ENCODE data around the gene SNX33. TPM values are rescaled to one million over a fixed set of nuclear protein-coding genes. Genes with fewer than 3 reads are reported as not detected.
"Not testable (repeated sequence)": the region's sequence is repeated elsewhere in the genome, so short reads cannot be mapped to it uniquely, and the experiment has no call there.

Gene SNX33
- polyA plus RNA-seq, 6 donors from 2014 or later = 0.13 TPM; not detected in 5

GRCh38 chr15:75697523-75697922 lies 49.8 kb downstream of the SNX33 start:
- H3K4me1 Mint-ChIP-seq = peaks cover 68 to 95% (median 95%) of the 10 kb centered on the region in 3 donors
- H3K27me3 Mint-ChIP-seq = peaks cover 0 to 3% (median 0%) of the 10 kb centered on the region in 3 donors
- H3K9me3 Mint-ChIP-seq = peaks cover 0 to 2% (median 0%) of the 10 kb centered on the region in 7 donors
- H3K36me3 Mint-ChIP-seq = no peaks in the 10 kb centered on the region
- peak overlapping the region; percentile 51 to 87 (median 74) for H3K27ac Mint-ChIP-seq
- H3K4me3 Mint-ChIP-seq = peak overlapping the region in 4 of 8 donors; percentile 12 to 50 (median 42)
- ATAC-seq (ENCODE audit: low read depth in 2 of 2) = no peak
- no peak for DNase-seq

- H3K4me1 Mint-ChIP-seq = peaks cover 65 to 90% (median 90%) of the 10 kb centered on the region in 3 donors
- ATAC-seq (ENCODE audit: low read depth in 2 of 2) = not testable (repeated sequence)
Measured at GRCh38 chr15:75697974-75698747, 50.4 kb downstream of the SNX33 start.

GRCh38 chr15:75699517-75699916 lies 51.8 kb downstream of the SNX33 start:
- not testable (repeated sequence) for H3K9me3 Mint-ChIP-seq; H3K36me3 Mint-ChIP-seq; DNase-seq; ATAC-seq (ENCODE audit: low read depth in 2 of 2); H3K27me3 Mint-ChIP-seq
- Mint-ChIP-seq H3K27ac (peak overlapping the region; percentile 57 to 94 (median 76)), H3K4me3 (peak overlapping the region in 6 of 8 donors; percentile 47 to 83 (median 68)), H3K4me1 (peaks cover 61 to 76% (median 76%) of the 10 kb centered on the region in 3 donors)

More at GRCh38 chr15:75697974-75698747, 50.4 kb downstream of the SNX33 start:
- H3K27me3 Mint-ChIP-seq, H3K9me3 Mint-ChIP-seq, DNase-seq, H3K36me3 Mint-ChIP-seq: not testable (repeated sequence)
- peak overlapping the region in 4 of 8 donors; percentile 12 to 50 (median 42) for H3K4me3 Mint-ChIP-seq
- H3K27ac Mint-ChIP-seq = peak overlapping the region in 5 of 6 donors; percentile 69 to 87 (median 80)

GRCh38 chr15:75699961-75700874 lies 52.5 kb downstream of the SNX33 start:
- Mint-ChIP-seq H3K4me3 (peak overlapping the region; percentile 4 to 83 (median 68)), H3K27ac (peak overlapping the region in 5 of 6 donors; percentile 60 to 94 (median 81)), H3K4me1 (peaks cover 54 to 69% (median 69%) of the 10 kb centered on the region in 3 donors)
- DNase-seq (peak; percentile 64), ATAC-seq (ENCODE audit: low read depth in 2 of 2) (peak; percentile 69 to 70)
- not testable (repeated sequence) for H3K9me3 Mint-ChIP-seq, H3K27me3 Mint-ChIP-seq, H3K36me3 Mint-ChIP-seq

- Mint-ChIP-seq H3K27ac (peak overlapping the region in 5 of 6 donors; percentile 15 to 82 (median 62)), H3K4me3 (peak overlapping the region in 7 of 8 donors; percentile 12 to 72 (median 64)), H3K4me1 (peaks cover 47 to 58% (median 58%) of the 10 kb centered on the region in 3 donors)
- H3K27me3 Mint-ChIP-seq; ATAC-seq (ENCODE audit: low read depth in 2 of 2); DNase-seq; H3K36me3 Mint-ChIP-seq; H3K9me3 Mint-ChIP-seq: not testable (repeated sequence)
Measured at GRCh38 chr15:75701071-75702003, 53.6 kb downstream of the SNX33 start.

GRCh38 chr15:75702436-75702835 lies 54.7 kb downstream of the SNX33 start:
- Mint-ChIP-seq H3K4me3 (peak overlapping the region in 5 of 8 donors; percentile 26 to 75 (median 67)), H3K36me3 (no peaks in the 10 kb centered on the region), H3K27me3 (peaks cover 0 to 3% (median 0%) of the 10 kb centered on the region in 3 donors), H3K9me3 (peaks cover 0 to 2% (median 0%) of the 10 kb centered on the region in 7 donors), H3K27ac (peak overlapping the region in 5 of 6 donors; percentile 10 to 86 (median 73)), H3K4me1 (peaks cover 41 to 50% (median 49%) of the 10 kb centered on the region in 3 donors)
- DNase-seq = no peak
- no peak for ATAC-seq (ENCODE audit: low read depth in 2 of 2)

- not testable (repeated sequence) for H3K27ac Mint-ChIP-seq; H3K36me3 Mint-ChIP-seq; ATAC-seq (ENCODE audit: low read depth in 2 of 2); H3K27me3 Mint-ChIP-seq; H3K4me3 Mint-ChIP-seq; DNase-seq; H3K9me3 Mint-ChIP-seq
- H3K4me1 Mint-ChIP-seq = peaks cover 36 to 40% (median 38%) of the 10 kb centered on the region in 3 donors
Measured at GRCh38 chr15:75703440-75704262, 55.9 kb downstream of the SNX33 start.

- no peak overlapping the region for H3K4me3 Mint-ChIP-seq
- H3K36me3 Mint-ChIP-seq = no peaks in the 10 kb centered on the region
- H3K27me3 Mint-ChIP-seq = peaks cover 0 to 3% (median 0%) of the 10 kb centered on the region in 3 donors
- DNase-seq = no peak
- H3K27ac Mint-ChIP-seq = no peak overlapping the region
- peaks cover 31 to 37% (median 34%) of the 10 kb centered on the region in 3 donors for H3K4me1 Mint-ChIP-seq
- peaks cover 0 to 2% (median 0%) of the 10 kb centered on the region in 7 donors for H3K9me3 Mint-ChIP-seq
- no peak for ATAC-seq (ENCODE audit: low read depth in 2 of 2)
Measured at GRCh38 chr15:75704263-75704615, 56.5 kb downstream of the SNX33 start.

GRCh38 chr15:75704618-75705017 lies 56.9 kb downstream of the SNX33 start:
- Mint-ChIP-seq H3K36me3 (no peaks in the 10 kb centered on the region), H3K9me3 (peaks cover 0 to 2% (median 0%) of the 10 kb centered on the region in 7 donors), H3K4me1 (peaks cover 28 to 33% (median 30%) of the 10 kb centered on the region in 3 donors), H3K4me3 (no peak overlapping the region), H3K27ac (no peak overlapping the region), H3K27me3 (peaks cover 0 to 3% (median 0%) of the 10 kb centered on the region in 3 donors)
- DNase-seq = no peak
- no peak for ATAC-seq (ENCODE audit: low read depth in 2 of 2)

GRCh38 chr15:75705375-75705774 lies 57.7 kb downstream of the SNX33 start:
- H3K36me3 Mint-ChIP-seq; H3K9me3 Mint-ChIP-seq; H3K27me3 Mint-ChIP-seq; DNase-seq; ATAC-seq (ENCODE audit: low read depth in 2 of 2); H3K4me3 Mint-ChIP-seq: not testable (repeated sequence)
- peaks cover 22 to 27% (median 25%) of the 10 kb centered on the region in 3 donors for H3K4me1 Mint-ChIP-seq
- peak overlapping the region in 3 of 6 donors; percentile 21 to 75 (median 38) for H3K27ac Mint-ChIP-seq

GRCh38 chr15:75705854-75706681 lies 58.4 kb downstream of the SNX33 start:
- Mint-ChIP-seq H3K36me3 (no peaks in the 10 kb centered on the region), H3K27me3 (peaks cover 0 to 6% (median 3%) of the 10 kb centered on the region in 3 donors), H3K9me3 (peaks cover 0 to 2% (median 0%) of the 10 kb centered on the region in 7 donors), H3K4me1 (peaks cover 15 to 20% (median 18%) of the 10 kb centered on the region in 3 donors), H3K4me3 (no peak overlapping the region), H3K27ac (peak overlapping the region in 3 of 6 donors; percentile 1 to 88 (median 39))
- ATAC-seq (ENCODE audit: low read depth in 2 of 2) = no peak
- DNase-seq = no peak
